ENCODE data around the gene COMMD6. TPM values are rescaled to one million over a fixed set of nuclear protein-coding genes. Genes with fewer than 3 reads are reported as not detected.

The COMMD6 gene
- total and polyA plus RNA-seq, 9 of the 15 experiments (the other 6 are each of a cell fraction or from before 2014, with no cell fraction given), result 32.6 to 116 (median 65.0) TPM

DNA sequence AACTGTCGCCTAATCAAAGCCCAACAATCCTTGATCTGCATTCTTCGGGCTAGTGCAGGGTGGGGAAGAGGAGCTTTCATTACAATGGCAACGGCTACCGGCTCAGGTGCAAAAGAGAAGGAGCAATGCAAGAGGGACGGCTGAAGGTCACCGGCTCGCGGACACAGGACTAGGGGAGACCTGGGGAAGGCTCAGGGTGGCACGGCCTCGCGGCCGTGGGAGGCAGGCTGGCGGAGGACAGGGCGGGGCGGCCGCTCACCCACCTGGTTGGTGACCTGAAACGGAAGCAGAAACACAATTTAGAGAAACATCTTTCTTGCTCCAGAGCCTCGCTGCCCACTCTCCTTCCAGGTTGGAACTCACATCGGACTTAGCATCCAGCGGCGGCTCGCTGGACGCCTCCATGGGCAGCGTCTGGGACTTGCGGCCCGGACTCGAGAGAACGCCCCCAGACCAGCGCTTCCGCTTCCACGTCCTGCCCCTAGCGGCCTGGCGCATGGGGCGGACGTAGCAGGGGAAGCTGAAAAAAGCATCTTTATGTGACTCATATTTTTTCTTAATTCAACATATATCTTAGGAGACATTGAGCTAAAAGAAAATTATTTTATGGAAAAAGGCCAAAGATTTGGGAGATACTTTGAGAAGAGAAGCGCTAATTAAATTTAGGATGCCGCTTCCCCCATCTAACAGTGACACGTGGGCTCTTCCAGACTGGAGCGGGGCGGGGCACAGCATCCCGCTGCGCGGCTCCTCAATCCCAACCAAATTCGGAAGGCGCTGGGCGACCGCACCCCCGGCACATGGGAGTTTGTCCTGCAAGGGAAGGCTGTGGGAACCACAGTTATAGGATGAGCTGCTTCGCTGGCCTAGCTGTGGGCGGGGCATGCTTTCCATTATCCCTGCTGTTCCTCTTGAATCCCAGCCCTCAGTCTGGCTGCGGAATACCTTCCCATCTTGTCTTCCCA, at the start of gene COMMD6 (continued):
- TF ChIP-seq VEZF1 (CRISPR knock-in tag; IDR thresholded peaks at IDR 0.05), result peak; percentile 68
- TF ChIP-seq KAT7 (CRISPR knock-in tag; IDR thresholded peaks at IDR 0.05; ENCODE audit: borderline replicate concordance), result 0 out of 2 replicates have a peak, but pooled peaks have one; percentile 40
- TF ChIP-seq MLLT1 (IDR thresholded peaks at IDR 0.05), result no peak
- peak; percentile 74 for TF ChIP-seq ZFX (CRISPR knock-in tag; IDR thresholded peaks at IDR 0.05)
- no peak for TF ChIP-seq ZNF740 (CRISPR knock-in tag; IDR thresholded peaks at IDR 0.05)
- no peak for TF ChIP-seq ZNF740 (tag; IDR thresholded peaks at IDR 0.05)
- TF ChIP-seq POLR2B (IDR thresholded peaks at IDR 0.05; ENCODE audit: low read depth, partially characterized antibody), result peak; percentile 59
- TF ChIP-seq NRF1 (conservative IDR thresholded peaks at IDR 0.05 in 1 of 2, IDR thresholded peaks at IDR 0.05 in 1 of 2), result peak; percentile 39 to 60; a peak in 3 of 4 replicates
- no peak for TF ChIP-seq SRSF7 (optimal IDR thresholded peaks at IDR 0.05; ENCODE audit: low read depth, low read length)
- TF ChIP-seq, protein P1, sequence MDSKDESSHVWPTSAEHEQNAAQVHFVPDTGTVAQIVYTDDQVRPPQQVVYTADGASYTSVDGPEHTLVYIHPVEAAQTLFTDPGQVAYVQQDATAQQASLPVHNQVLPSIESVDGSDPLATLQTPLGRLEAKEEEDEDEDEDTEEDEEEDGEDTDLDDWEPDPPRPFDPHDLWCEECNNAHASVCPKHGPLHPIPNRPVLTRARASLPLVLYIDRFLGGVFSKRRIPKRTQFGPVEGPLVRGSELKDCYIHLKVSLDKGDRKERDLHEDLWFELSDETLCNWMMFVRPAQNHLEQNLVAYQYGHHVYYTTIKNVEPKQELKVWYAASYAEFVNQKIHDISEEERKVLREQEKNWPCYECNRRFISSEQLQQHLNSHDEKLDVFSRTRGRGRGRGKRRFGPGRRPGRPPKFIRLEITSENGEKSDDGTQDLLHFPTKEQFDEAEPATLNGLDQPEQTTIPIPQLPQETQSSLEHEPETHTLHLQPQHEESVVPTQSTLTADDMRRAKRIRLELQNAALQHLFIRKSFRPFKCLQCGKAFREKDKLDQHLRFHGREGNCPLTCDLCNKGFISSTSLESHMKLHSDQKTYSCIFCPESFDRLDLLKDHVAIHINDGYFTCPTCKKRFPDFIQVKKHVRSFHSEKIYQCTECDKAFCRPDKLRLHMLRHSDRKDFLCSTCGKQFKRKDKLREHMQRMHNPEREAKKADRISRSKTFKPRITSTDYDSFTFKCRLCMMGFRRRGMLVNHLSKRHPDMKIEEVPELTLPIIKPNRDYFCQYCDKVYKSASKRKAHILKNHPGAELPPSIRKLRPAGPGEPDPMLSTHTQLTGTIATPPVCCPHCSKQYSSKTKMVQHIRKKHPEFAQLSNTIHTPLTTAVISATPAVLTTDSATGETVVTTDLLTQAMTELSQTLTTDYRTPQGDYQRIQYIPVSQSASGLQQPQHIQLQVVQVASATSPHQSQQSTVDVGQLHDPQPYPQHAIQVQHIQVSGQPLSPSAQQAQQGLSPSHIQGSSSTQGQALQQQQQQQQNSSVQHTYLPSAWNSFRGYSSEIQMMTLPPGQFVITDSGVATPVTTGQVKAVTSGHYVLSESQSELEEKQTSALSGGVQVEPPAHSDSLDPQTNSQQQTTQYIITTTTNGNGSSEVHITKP (IDR thresholded peaks at IDR 0.05; ENCODE audit: partially characterized antibody), result peak; percentile 100
- peak in 1 of 3 experiments; percentile 66 for TF ChIP-seq YY1 (IDR thresholded peaks at IDR 0.05; ENCODE audit: borderline replicate concordance in 1 of 3, control insufficient read depth in 1 of 3, extremely low read depth in 1 of 3, insufficient read depth in 3 of 3, insufficient read length in 1 of 3, insufficient replicate concordance in 2 of 3, low read depth in 1 of 3, low read length in 2 of 3)
- TF ChIP-seq, protein P2, sequence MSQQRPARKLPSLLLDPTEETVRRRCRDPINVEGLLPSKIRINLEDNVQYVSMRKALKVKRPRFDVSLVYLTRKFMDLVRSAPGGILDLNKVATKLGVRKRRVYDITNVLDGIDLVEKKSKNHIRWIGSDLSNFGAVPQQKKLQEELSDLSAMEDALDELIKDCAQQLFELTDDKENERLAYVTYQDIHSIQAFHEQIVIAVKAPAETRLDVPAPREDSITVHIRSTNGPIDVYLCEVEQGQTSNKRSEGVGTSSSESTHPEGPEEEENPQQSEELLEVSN (IDR thresholded peaks at IDR 0.05; ENCODE audit: borderline replicate concordance in 1 of 2, extremely low read depth in 1 of 2, insufficient read depth in 1 of 2, insufficient read length in 1 of 2, low read depth in 1 of 2, low read length in 1 of 2, poor library complexity in 1 of 2, severe bottlenecking in 1 of 2), result peak in 1 of 2 experiments; percentile 37
- TF ChIP-seq PHF8 (IDR thresholded peaks at IDR 0.05; ENCODE audit: borderline replicate concordance, low read length), result peak; percentile 82; the same call in 1 of the 2 replicates

Data from K562 (cell line).